ENCODE data around the gene MAPKAP1. TPM values are rescaled to one million over a fixed set of nuclear protein-coding genes. Genes with fewer than 3 reads are reported as not detected.

The MAPKAP1 gene
- total and polyA plus RNA-seq, 2 experiments from 2014 or later = 68.4 to 98.5 TPM

DNA sequence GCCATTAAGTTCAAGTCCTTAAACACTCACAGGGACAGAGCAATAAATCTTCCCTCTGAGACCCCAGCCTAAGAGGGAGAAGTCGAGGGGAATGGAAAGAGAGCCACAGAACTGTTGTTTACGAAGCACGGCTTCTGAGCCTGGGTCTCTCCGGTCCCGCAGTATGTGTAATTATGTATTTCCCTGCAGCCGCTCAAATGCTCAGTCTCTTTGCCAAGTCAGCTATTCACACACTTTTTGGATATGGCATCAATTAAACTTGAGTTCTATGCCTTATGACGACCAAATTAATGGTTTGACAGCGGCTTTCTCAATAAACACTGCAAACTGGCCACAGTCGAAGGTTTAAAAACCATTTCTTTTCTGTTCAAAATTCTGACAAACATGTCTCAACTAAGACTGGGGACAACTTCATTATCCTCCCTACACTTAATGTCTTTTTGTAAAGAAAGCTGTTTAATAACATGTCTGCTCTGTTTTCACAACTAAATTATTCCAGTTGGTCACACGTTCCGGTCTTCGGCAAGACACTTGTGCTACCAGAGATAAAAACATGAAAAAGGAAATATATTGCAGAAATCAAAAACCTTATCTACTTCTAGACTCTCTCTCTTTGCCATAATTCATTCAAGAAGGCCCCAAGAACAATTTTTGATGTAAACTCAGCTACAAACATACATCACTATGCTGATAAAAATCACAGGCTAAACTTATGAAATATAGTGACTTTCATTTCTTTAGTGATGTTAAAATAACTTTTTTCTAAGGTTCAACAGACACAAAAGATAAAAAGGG, 242.2 kb downstream of the MAPKAP1 start:
- Histone ChIP-seq H4K20me1 (replicated peaks; ENCODE audit: insufficient read depth) (no peaks in the 10 kb centered on the region; the same call in 1 of the 2 replicates), H3K27me3 (ENCODE audit: insufficient read depth) (no peaks in the 10 kb centered on the region), H2AFZ (no peak overlapping the region), H3F3A (replicated peaks; ENCODE audit: low read depth) (no peaks in the 10 kb centered on the region), H3K9me2 (ENCODE audit: insufficient read depth) (no peaks in the 10 kb centered on the region), H3K4me2 (no peak overlapping the region), H3K36me3 (ENCODE audit: insufficient read depth) (peaks cover 5% of the 10 kb centered on the region; the same call in 1 of the 2 replicates), H3K79me2 (replicated peaks; ENCODE audit: insufficient read depth) (no peaks in the 10 kb centered on the region), H3K4me1 (ENCODE audit: insufficient read depth) (no peaks in the 10 kb centered on the region), H3K4me3 (no peak overlapping the region), H3K27ac (ENCODE audit: low read depth) (no peak overlapping the region)
- DNase-seq (ENCODE audit: low spot score) (no peak), ATAC-seq (no peak)
- TF ChIP-seq EZH2phosphoT487 (IDR thresholded peaks at IDR 0.05; ENCODE audit: unreplicated experiment) = no peak
- TF ChIP-seq REST (IDR thresholded peaks at IDR 0.05; ENCODE audit: unreplicated experiment) = no peak
- no peak for TF ChIP-seq CREB1 (CRISPR knock-in tag; IDR thresholded peaks at IDR 0.05; ENCODE audit: low read depth)
- no peak for TF ChIP-seq POLR2AphosphoS5 (IDR thresholded peaks at IDR 0.05; ENCODE audit: low read depth)
- TF ChIP-seq ZNF331 (CRISPR knock-in tag; IDR thresholded peaks at IDR 0.05; ENCODE audit: low read depth) = no peak
- TF ChIP-seq ZNF114 (CRISPR knock-in tag; IDR thresholded peaks at IDR 0.05) = no peak
- TF ChIP-seq JUNB (IDR thresholded peaks at IDR 0.05; ENCODE audit: unreplicated experiment) = no peak
- TF ChIP-seq EZH2 (IDR thresholded peaks at IDR 0.05; ENCODE audit: low read depth, unreplicated experiment) = no peak
- TF ChIP-seq ZNF462 (CRISPR knock-in tag; IDR thresholded peaks at IDR 0.05) = no peak
- TF ChIP-seq CTCF (conservative IDR thresholded peaks at IDR 0.05; ENCODE audit: low read depth in 2 of 2) = no peak
- Mint-ChIP-seq H3K27me3 (ENCODE audit: insufficient read depth, low read depth, poor library complexity) (no peaks in the 10 kb centered on the region), H3K4me3 (no peak overlapping the region), H3K9me3 (peaks cover 11% of the 10 kb centered on the region), H3K36me3 (ENCODE audit: low read depth) (peaks cover 16% of the 10 kb centered on the region), H3K27ac (no peak overlapping the region), H3K4me1 (peaks cover 3% of the 10 kb centered on the region; the same call in 1 of the 3 replicates)

Data from GM23338 (cell line).